ENCODE measurements around the gene UBXN1.

The UBXN1 gene

DNA sequence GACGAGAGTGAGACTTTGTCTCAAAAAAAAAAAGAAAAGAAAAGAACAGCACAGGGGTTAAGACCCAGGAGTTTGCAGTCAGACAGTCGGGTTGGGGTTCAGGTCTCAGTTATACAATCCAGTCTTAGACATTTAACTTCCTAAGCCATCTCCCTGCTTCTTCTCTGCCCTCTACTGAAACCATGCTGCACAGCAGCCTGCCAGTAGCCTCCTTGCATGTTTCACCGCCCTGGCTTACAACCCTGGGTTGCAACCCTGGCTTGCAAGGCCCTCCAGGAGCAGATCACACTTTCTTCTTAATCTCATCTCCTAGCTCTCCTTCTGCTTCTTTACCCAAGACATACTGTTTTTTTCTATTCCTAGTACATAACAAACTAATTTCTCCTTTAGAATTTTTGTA is 51.2 kb downstream of the UBXN1 start:
- no peak for DNase-seq
